GM10266 (cell line): ENCODE data around the gene MCF2L2.
"Not testable (repeated sequence)": the region's sequence is repeated elsewhere in the genome, so short reads cannot be mapped to it uniquely, and the experiment has no call there.

Experiments used
- DNase-seq: peaks from one replicate; pipeline ENCODE4 v3.0.0; 2012; ENCODE audit errors: extremely low spot score
- CTCF ChIP-seq: IDR thresholded peaks from 2 replicates; pipeline ENCODE4 v1.5.1; 2012; ENCODE audit warnings: mild to moderate bottlenecking, low read depth; ENCODE audit not compliant: control insufficient read depth, insufficient read depth; ENCODE audit errors: missing control alignments

The MCF2L2 gene

GRCh38 chr3:183182073-183182472 lies 246.3 kb downstream of the MCF2L2 start:
- DNase-seq, result no peak
- TF ChIP-seq CTCF, result no peak

DNA sequence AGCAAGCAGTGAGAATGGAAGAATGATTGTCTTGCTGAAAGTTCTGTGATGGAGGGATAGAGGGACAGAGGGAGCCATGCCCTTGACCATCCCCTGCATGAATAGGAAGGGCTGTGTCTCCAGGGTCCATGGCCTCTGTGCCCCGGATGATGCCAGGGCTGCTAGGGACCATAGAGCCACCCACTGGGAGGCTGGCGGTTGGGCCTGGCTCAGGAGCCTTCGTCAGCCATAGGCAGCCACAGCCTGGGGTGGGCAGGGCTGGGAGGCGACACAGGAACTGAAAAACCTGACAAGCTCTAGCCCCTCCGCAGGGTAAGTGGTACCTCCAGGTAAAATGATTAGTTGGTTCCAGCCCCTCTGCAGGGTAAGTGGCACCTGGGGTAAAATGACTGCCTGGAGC lies 246.8 kb downstream of the MCF2L2 start:
- no peak for DNase-seq
- no peak for TF ChIP-seq CTCF

- no peak for DNase-seq
- TF ChIP-seq CTCF, result no peak
These were observed 247.6 kb downstream of the MCF2L2 start for GRCh38 chr3:183180784-183181295.

DNA sequence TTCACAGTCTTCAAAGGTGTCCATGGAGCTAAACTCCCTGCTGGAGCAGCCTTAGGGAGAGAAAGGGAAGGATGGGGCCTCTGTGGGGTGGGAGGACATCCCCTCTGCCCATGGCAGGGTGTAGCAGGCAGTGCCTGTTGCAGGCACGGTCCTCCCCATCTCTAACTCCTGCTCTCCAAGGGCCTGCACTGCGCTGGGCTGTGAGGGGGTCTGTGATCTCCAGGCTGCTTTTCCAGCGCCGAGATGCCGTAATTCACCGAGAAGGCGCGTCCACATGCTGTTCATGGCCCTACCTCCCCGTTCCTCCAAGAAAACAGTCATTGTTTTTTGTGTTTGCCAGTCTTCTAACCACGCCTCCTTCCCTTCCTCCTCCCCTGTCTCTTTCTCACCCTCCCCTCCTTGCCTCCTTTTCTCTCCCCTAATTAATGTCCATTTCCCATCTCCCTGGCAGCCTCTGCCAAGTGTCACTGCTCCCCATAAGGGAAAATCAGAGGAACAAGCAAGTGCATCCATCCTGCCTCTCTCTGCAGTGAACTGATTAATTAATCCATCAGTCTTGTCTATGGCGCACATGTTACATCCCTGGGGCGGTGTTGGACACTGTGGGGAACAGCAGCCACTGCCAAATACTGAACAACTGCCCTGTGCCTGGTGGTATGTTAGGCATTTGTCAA lies 248.2 kb downstream of the MCF2L2 start:
- DNase-seq, result no peak
- TF ChIP-seq CTCF, result no peak

DNA sequence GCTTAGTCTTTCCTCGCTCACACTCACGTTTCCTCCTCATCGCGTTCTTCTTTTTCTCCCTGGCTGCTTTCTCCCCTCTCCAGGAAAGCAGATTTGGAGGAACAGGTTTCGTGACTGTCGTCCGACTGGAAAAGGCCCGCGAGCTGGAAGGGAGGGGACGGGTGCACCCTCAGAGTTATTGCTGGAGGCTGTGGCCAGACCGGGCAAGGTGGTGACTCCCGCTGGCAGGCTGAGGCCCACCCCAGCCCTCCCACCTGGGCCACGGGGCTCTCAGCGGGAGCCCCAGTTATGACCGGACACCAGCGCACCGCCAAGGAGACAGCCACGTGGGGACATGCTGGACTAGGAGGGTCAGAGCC lies 248.9 kb downstream of the MCF2L2 start:
- DNase-seq, result not testable (repeated sequence)

- TF ChIP-seq CTCF, result peak; percentile 64
- peak; percentile 77 for DNase-seq
These were observed 249.4 kb downstream of the MCF2L2 start for GRCh38 chr3:183178833-183179549.

- DNase-seq, result no peak
- TF ChIP-seq CTCF, result no peak
These were observed 249.9 kb downstream of the MCF2L2 start for GRCh38 chr3:183178512-183178832.

GRCh38 chr3:183172051-183172639 lies 256.3 kb downstream of the MCF2L2 start:
- TF ChIP-seq CTCF, result no peak
- DNase-seq, result no peak

- not testable (repeated sequence) for DNase-seq
These were observed 260.4 kb downstream of the MCF2L2 start for GRCh38 chr3:183167975-183168374.
